ENCODE data around the gene FOXC1. TPM values are rescaled to one million over a fixed set of nuclear protein-coding genes. Genes with fewer than 3 reads are reported as not detected.

FOXC1 gene
- total RNA-seq, 1 experiment from 2014 or later, result 7.3 TPM

DNA sequence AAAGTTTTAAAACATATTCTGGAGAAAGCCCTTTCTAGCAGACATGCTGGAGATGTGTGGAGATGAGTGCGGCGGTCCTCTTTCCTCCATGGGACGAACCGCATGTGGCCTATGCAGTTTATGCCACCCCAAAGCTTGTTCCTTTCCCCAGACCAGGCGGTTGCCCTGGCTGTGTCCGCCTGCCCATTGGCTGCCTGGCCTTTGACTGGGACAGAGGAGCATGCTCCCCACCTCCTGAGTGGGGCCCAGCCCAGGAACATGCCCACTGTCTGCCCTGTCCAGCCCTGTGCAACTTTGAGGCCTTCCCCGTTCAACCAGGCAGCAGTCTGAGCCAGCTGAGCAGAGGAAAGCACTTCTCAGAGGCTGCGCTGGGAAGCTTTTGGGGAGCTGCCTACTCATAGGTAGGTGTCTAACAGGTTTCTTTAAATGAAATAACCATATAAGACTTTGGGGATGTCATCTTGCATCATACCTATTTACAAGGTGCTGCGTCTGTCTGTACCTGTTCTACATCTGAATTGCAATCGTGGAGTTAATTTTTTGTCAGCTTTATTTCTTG lies 20.6 kb downstream of the FOXC1 start:
- no peaks in the 10 kb centered on the region for H3K9me2 ChIP-seq (replicated peaks; ENCODE audit: low read length)
- no TSS peak for BruUV-seq (replicated peaks)
- H3K27ac ChIP-seq (ENCODE audit: low read length), result no peak overlapping the region
- H2AFZ ChIP-seq (ENCODE audit: low read length), result no peak overlapping the region
- no peak overlapping the region for H3K4me3 ChIP-seq (ENCODE audit: low read length)
- DNase-seq, result no peak
- H4K20me1 ChIP-seq (ENCODE audit: low read length), result no peaks in the 10 kb centered on the region
- H3K4me1 ChIP-seq (ENCODE audit: insufficient read depth, low read length), result no peaks in the 10 kb centered on the region
- no peak overlapping the region for H3K4me2 ChIP-seq (ENCODE audit: low read length)
- H3K9me3 ChIP-seq (ENCODE audit: low read length), result no peaks in the 10 kb centered on the region
- H3K9ac ChIP-seq (ENCODE audit: low read length), result no peak overlapping the region
- H3F3A ChIP-seq (ENCODE audit: low read length, unreplicated experiment), result no peaks in the 10 kb centered on the region
- POLR2A ChIA-PET (ENCODE audit: unreplicated experiment), result no interaction called here
- H3K36me3 ChIP-seq (ENCODE audit: low read depth, low read length), result no peaks in the 10 kb centered on the region
- CTCF ChIA-PET, result no interaction called here
- TF ChIP-seq EZH2phosphoT487 (IDR thresholded peaks at IDR 0.05; ENCODE audit: borderline replicate concordance, low read length) (no peak), CTCF (conservative IDR thresholded peaks at IDR 0.05; ENCODE audit: low read depth, low read length) (no peak), EZH2 (IDR thresholded peaks at IDR 0.05; ENCODE audit: low read length, unreplicated experiment) (no peak)
- no peaks in the 10 kb centered on the region for H3K79me2 ChIP-seq (ENCODE audit: low read length)
- no peak for ATAC-seq
- intact Hi-C loops (cut with micrococcal nuclease), result no loop called here
- H3K27me3 ChIP-seq (ENCODE audit: low read length), result no peaks in the 10 kb centered on the region

DNA sequence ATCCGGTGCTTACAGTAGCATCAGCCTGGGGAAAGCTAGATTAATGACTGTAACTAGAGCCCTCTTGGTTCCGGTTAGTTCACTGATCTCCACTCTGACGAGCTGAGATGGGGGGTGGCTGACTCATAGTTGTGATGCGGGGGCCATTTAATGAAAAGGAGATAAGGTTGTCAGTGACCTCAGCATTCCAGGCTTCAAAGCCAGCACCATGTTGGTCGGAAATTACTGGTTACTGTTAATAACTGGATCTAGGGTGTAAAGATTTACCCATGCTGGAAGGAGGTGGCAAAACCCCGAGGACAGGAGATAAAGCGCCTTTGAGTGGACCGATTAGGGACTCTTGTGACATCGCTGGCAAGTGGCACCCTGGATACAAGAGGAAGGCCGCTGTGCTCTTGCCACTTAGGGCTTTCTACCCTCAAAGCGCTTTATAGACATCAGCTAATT lies 21.1 kb downstream of the FOXC1 start:
- ATAC-seq (no peak), DNase-seq (no peak)
- intact Hi-C loops (cut with micrococcal nuclease), result no loop called here
- CTCF ChIA-PET, result no interaction called here
- Histone ChIP-seq H3K4me2 (ENCODE audit: low read length) (no peak overlapping the region), H4K20me1 (ENCODE audit: low read length) (no peaks in the 10 kb centered on the region), H3F3A (ENCODE audit: low read length, unreplicated experiment) (no peaks in the 10 kb centered on the region), H2AFZ (ENCODE audit: low read length) (no peak overlapping the region), H3K36me3 (ENCODE audit: low read depth, low read length) (no peaks in the 10 kb centered on the region), H3K9me3 (ENCODE audit: low read length) (no peaks in the 10 kb centered on the region), H3K27ac (ENCODE audit: low read length) (no peak overlapping the region), H3K9ac (ENCODE audit: low read length) (no peak overlapping the region), H3K27me3 (ENCODE audit: low read length) (no peaks in the 10 kb centered on the region), H3K4me1 (ENCODE audit: insufficient read depth, low read length) (no peaks in the 10 kb centered on the region), H3K9me2 (replicated peaks; ENCODE audit: low read length) (no peaks in the 10 kb centered on the region), H3K4me3 (ENCODE audit: low read length) (no peak overlapping the region), H3K79me2 (ENCODE audit: low read length) (no peaks in the 10 kb centered on the region)
- POLR2A ChIA-PET (ENCODE audit: unreplicated experiment), result no interaction called here
- BruUV-seq (replicated peaks), result no TSS peak
- TF ChIP-seq CTCF (conservative IDR thresholded peaks at IDR 0.05; ENCODE audit: low read depth, low read length) (no peak), EZH2phosphoT487 (IDR thresholded peaks at IDR 0.05; ENCODE audit: borderline replicate concordance, low read length) (no peak), EZH2 (IDR thresholded peaks at IDR 0.05; ENCODE audit: low read length, unreplicated experiment) (no peak)

DNA sequence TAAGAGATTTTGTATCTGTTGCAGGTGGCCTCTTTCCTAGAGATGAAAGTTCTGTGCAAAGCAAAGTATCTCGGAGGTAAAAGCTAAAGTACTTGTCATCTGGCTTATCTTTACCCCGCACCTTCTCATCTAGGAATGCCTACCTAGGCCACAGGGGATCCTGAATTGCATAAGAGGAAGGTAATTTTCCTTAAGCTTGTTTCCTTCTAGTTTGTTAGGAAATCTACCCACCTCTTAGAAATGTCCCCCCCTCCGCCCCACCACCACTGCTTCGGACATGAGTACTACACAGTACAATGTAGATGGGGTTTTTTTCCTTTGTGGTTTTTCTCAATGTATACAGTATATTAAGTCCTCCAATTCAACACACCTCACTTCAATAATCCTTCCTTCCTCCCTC lies 21.5 kb downstream of the FOXC1 start:
- Histone ChIP-seq H4K20me1 (ENCODE audit: low read length) (no peaks in the 10 kb centered on the region), H3K4me2 (ENCODE audit: low read length) (no peak overlapping the region), H3K79me2 (ENCODE audit: low read length) (no peaks in the 10 kb centered on the region), H2AFZ (ENCODE audit: low read length) (no peak overlapping the region), H3K9ac (ENCODE audit: low read length) (no peak overlapping the region), H3K4me3 (ENCODE audit: low read length) (no peak overlapping the region), H3K36me3 (ENCODE audit: low read depth, low read length) (no peaks in the 10 kb centered on the region), H3K4me1 (ENCODE audit: insufficient read depth, low read length) (peaks cover 1% of the 10 kb centered on the region; the same call in 1 of the 2 replicates), H3K27ac (ENCODE audit: low read length) (no peak overlapping the region), H3K9me3 (ENCODE audit: low read length) (no peaks in the 10 kb centered on the region), H3K27me3 (ENCODE audit: low read length) (no peaks in the 10 kb centered on the region), H3F3A (ENCODE audit: low read length, unreplicated experiment) (no peaks in the 10 kb centered on the region), H3K9me2 (replicated peaks; ENCODE audit: low read length) (no peaks in the 10 kb centered on the region)
- DNase-seq (no peak), ATAC-seq (no peak)
- ChIA-PET CTCF (no interaction called here), POLR2A (ENCODE audit: unreplicated experiment) (no interaction called here)
- BruUV-seq (replicated peaks), result no TSS peak
- TF ChIP-seq EZH2 (IDR thresholded peaks at IDR 0.05; ENCODE audit: low read length, unreplicated experiment) (no peak), CTCF (conservative IDR thresholded peaks at IDR 0.05; ENCODE audit: low read depth, low read length) (no peak), EZH2phosphoT487 (IDR thresholded peaks at IDR 0.05; ENCODE audit: borderline replicate concordance, low read length) (no peak)
- intact Hi-C loops (cut with micrococcal nuclease), result no loop called here
